ENCODE data around the gene NUDT22.

The NUDT22 gene

DNA sequence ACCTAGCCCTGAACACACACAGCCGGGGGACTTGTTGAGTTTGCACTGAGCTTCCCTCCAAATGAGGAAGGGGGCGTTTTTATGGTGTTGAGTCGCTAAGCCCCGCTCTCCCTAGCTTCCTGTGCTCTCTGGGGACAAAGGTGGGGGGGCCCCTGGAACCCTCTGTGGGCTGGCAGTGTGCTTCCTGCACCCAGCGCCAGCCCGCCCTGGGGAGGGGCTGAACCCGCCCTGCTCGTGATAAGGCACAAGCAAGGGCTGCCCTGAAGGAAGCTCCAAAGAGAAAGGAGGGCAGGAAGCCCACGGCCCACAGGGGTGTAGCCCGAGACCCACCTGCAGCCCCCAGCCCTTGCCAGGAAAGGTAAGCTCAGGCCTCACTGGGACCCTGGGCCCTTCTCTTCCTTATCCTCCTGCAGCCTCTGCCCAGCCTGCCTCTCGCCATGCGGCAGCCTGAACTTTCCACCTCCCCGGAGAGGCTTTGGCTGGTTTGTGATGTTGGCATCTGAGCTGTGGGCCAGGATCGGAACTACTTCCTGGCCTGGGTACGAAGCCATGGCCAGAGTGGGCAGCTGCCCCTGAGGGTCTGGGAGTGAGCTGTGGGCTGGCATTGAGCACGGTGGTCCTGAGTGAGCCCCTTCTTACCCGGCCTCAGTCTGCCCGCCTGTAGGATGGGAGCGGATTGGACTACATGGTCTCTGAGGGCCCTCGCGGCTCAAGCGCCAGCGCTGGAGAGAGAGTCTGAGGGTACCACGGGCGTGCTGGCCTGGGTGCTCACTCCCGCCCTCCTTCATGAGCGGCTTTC, 19.4 kb upstream of the NUDT22 start, which contains the start of gene FERMT3:
Gene FERMT3, plus strand, starts transcription at position 265 of the 799 bp plus-strand sequence. CDS start 644 bp downstream, outside the sequence.
- peak; percentile 89 for FAIRE-seq
- peak; percentile 68 for DNase-seq (ENCODE audit: insufficient read length, low spot score)

DNA sequence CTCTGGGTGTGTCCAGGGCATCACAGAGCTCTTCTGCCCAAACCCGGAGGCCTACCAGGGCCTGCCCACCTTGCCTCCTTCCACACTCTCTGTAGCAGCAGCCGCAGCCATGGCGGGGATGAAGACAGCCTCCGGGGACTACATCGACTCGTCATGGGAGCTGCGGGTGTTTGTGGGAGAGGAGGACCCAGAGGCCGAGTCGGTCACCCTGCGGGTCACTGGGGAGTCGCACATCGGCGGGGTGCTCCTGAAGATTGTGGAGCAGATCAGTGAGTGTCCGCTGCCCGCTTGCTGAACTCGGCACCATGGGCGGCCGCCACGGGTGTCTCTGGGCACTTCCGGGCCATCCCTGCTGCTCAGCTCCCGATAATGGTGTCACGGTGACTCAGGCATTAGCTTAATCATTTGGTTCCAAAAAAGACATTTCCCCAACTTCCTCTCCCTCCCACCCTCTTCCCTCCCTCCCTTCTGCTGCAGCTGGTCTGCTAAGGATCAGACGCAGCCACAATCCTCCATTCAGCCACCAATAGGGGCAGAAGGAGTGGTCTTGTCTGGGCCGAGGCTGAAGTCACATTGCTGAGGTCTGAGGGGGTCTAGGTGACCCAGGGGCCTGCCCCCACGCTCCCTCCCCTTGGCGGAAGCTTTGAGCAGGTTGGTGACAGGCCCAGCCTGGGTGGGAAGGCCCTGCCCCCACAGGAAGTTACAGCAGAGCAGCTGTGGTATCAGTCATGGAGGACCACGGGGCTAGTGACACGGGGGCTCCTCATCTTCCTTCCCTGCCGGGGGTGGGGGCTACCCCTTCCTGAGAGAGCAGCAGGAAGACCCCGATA, 18.6 kb upstream of the NUDT22 start:
- FAIRE-seq (peak; percentile 90), DNase-seq (ENCODE audit: insufficient read length, low spot score) (peak; percentile 97)

DNA sequence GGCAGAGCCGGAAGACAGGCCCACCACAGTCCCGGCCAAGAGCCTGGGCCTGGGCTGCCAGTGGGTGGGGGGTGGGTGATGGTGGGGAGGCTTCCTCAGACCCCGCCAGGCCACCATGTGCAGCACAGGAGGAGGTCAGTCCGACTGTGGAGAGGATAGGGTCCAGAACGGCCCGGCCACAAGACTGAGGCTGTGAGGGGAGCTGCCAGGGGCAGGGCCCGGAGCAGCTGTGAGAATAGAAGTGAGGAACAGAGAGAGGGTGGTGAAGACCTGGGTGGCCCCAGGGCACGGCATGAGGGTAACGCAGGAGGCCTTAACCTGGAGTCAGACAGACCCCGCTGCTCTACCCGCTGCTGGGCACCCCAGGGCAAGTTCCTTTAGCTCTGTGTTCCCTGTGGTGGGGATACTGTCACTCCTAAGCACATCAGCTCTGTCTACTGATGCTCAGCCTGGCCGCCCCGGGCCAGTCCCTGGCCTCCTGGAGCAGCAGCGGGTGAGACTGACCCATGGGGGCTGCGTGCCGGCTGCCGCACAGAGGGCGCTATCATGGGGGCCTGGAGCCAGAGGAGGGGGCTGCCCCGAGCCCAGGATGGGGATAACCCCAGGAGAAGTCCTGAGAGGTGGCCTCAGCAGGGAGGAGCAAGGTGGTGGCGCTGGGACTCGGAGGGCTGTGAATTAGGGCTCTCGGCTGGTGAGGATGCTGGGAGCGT, 17.8 kb upstream of the NUDT22 start:
- FAIRE-seq, result no peak
- no peak for DNase-seq (ENCODE audit: insufficient read length, low spot score)

DNA sequence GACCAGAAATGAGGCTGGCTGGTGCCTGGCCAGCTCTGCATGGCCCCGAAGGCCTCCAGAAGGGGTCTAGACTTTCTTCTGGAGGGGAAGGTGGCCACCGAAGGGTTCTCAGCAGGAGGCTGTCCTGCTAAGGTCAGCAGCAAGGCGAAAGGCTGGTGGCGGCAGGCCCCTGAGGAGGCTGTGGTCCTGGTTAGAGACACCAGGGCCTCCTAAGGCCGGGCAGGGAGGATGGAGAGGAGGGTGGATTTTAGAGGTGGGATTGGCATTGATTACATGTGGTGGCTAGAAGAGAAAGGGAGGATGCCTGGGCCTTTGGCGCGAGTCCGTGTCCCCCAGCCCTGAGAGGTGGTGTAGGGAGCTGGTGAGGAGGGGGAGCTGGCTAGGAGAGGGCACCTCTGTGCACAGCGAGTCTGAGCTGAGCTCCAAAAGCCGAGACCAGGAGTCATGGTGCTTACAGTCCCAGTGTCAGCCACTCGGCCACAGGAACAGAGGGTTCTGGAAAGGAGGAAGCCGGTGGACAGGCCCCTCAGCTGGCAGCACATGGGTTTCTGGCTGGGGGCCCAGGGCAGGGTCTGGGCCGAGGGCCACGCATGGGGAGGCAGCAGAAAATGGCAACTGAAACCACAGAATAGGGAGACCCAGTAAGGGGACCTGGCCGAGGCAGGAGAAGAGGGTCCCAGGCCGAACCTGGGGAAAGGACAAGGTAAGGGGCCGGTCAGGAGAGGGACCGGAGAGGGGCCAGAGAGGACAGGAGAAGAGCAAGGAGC, 17.1 kb upstream of the NUDT22 start:
- DNase-seq (ENCODE audit: insufficient read length, low spot score) (no peak), FAIRE-seq (no peak)

DNA sequence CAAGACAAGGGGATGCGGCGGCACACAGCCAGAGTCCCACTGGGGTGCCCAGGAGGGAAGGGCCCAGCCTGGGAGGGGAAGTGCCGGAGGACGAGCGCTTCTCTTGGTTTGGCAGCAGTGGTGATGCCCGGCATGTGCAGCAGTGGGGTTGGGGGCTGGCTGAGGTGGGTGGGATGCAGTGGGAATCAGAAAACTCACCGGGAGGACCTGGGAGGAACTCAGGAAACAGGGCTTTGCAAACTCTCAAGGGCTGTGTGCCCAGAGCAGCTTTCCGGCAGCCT, 16.6 kb upstream of the NUDT22 start:
- FAIRE-seq, result no peak
- no peak for DNase-seq (ENCODE audit: insufficient read length, low spot score)

DNA sequence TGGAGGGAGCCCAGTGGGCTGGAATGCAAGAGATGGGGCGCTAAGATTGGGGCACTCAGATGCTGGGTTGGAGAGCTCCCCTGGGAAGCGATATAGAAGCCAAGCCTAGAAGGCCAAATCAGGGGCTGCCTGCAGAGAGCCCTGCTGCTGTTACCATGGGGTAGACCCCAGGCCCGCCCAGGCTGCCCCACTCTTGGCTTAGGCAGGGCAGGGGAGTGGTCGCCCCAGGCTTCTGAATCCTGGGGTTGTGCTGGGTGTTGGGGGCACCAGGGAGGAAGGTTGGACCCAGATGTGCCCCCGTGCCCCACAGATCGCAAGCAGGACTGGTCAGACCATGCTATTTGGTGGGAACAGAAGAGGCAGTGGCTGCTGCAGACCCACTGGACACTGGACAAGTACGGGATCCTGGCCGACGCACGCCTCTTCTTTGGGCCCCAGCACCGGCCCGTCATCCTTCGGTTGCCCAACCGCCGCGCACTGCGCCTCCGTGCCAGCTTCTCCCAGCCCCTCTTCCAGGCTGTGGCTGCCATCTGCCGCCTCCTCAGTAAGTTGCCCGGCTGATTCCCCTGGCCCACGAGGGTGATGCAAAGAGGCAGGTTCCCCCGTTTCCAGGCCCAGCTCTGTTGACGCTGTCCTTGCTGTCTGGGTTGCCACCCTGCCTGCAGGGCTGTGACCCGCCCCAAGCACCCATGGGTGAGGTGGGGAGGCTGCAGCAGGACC, 15.6 kb upstream of the NUDT22 start:
- DNase-seq (ENCODE audit: insufficient read length, low spot score), result no peak
- no peak for FAIRE-seq

DNA sequence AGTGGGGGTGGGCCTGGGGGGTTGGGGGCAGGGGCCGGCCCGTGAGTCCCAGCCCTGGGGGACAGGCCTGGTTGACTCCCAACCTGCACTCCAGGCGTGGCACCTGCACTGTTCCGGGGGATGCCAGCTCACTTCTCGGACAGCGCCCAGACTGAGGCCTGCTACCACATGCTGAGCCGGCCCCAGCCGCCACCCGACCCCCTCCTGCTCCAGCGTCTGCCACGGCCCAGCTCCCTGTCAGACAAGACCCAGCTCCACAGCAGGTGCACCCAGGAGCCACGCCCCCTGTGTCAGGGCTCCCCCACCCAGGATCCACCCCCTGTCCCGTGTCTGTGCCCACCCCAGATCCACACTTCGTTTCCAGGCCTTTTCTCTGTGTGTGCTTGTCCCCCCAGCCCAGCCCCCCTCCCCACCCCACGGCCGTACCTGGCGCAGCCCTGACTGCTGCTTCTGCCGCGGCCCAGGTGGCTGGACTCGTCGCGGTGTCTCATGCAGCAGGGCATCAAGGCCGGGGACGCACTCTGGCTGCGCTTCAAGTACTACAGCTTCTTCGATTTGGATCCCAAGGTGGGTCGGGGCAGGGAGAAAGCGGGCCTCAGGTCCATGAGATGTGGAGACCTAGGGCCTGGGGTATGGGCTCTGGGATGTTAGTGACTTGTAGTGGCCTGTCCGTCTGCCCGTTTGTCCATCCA, 14.7 kb upstream of the NUDT22 start:
- DNase-seq (ENCODE audit: insufficient read length, low spot score) (no peak), FAIRE-seq (no peak)

DNA sequence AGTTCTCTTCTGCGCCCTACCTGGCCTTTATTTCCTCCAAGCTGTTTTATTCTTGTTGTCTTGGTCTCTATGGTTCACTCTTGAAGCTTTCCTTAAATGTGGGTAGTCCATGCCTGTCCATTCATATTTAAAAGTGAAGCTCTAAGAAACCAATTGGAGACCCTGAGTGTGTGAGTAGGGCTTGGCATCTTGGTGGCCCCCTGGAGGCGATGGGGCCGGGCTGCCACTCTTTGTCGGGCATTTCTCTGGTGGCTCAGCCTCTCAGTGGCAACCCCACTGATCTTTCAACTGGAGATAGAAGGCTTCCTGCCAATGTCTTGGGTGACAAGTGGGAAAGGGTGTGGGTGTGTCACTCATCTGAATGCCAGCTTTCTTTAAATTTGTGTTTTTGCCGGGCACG, 9.2 kb upstream of the NUDT22 start:
- no peak for DNase-seq (ENCODE audit: insufficient read length, low spot score)
- FAIRE-seq, result no peak

DNA sequence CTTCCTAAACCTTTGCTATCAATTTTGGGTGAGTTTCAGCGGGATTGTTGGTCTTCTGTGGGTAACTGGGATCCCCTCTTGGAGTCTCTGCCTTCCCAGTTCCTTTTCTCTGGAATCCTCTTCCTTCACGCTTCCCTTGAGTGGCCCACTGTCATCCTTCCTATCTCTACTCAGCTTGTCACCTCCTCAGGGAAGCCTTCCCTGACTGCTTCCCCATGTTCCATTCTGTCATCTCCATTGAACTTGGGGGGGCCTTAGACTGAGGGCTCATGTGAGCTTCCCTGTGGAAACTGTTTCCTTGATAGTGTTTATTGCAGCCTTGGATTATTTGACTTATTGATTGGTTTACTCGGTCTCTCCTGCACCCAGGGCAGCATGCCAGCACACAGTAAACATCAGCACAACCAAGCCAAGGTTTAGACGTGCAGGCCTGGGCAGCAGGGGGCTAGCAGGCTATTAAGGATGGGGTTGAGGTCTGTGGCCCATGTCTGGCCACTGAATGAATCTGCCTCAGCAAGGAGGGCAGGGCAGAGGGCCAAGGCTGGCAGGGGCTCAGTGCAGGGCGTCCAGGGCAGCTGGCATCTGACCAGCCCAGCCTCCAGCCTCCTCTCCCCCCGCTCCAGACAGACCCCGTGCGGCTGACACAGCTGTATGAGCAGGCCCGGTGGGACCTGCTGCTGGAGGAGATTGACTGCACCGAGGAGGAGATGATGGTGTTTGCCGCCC, 7.3 kb upstream of the NUDT22 start:
- FAIRE-seq (no peak), DNase-seq (ENCODE audit: insufficient read length, low spot score) (no peak)

DNA sequence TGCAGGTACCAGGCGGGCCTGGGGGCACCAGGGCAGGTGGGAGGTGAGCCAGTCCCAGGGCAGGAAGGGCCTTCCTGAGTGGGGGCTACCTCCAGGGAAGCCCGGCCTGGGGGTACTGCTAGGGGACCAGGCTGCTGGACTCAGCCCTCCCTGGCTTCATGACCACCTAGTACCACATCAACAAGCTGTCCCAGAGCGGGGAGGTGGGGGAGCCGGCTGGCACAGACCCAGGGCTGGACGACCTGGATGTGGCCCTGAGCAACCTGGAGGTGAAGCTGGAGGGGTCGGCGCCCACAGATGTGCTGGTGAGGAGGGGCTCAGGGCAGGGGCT, 6.8 kb upstream of the NUDT22 start:
- DNase-seq (ENCODE audit: insufficient read length, low spot score) (no peak), FAIRE-seq (no peak)

DNA sequence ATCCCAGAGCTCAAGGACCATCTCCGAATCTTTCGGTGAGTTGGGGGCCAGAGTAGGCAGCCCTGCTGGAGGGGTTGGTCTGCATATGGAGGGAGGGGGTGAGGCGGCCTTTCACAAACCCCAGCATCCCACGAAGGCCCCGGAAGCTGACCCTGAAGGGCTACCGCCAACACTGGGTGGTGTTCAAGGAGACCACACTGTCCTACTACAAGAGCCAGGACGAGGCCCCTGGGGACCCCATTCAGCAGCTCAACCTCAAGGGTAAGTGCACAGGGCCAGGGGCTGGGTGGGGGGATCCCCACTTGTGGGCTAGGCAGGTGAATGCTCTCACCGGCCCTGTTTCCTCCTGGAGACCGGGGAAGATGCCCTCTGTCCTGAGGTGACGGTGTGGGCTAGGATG, 6.3 kb upstream of the NUDT22 start:
- DNase-seq (ENCODE audit: insufficient read length, low spot score) (no peak), FAIRE-seq (no peak)

DNA sequence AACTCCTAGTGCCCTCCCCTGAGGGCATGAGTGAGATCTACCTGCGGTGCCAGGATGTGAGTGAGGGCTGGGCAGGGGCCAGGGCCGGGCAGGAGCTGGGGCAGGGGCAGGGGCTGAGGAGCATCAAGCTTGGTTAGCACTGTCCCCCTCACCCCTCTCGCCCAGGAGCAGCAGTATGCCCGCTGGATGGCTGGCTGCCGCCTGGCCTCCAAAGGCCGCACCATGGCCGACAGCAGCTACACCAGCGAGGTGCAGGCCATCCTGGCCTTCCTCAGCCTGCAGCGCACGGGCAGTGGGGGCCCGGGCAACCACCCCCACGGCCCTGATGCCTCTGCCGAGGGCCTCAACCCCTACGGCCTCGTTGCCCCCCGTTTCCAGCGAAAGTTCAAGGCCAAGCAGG, 5.8 kb upstream of the NUDT22 start:
- no peak for FAIRE-seq

DNA sequence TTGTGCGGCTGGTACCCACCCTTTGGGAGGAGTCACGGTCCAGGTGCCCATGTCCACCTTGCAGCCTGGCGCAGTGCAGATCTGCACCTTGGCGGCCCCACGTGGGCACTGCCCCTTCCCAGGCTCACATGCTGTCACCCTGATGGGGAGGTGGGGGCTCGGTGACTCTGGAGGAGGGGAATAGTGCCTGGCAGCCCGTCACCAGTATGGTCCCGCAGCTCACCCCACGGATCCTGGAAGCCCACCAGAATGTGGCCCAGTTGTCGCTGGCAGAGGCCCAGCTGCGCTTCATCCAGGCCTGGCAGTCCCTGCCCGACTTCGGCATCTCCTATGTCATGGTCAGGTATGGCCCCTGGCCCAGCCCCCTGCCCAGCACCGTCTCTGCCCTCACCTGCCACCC, 5.3 kb upstream of the NUDT22 start:
- DNase-seq (ENCODE audit: insufficient read length, low spot score) (no peak), FAIRE-seq (no peak)

More for the DNA sequence above, 5.8 kb upstream of the NUDT22 start:
- DNase-seq (ENCODE audit: insufficient read length, low spot score), result no peak

DNA sequence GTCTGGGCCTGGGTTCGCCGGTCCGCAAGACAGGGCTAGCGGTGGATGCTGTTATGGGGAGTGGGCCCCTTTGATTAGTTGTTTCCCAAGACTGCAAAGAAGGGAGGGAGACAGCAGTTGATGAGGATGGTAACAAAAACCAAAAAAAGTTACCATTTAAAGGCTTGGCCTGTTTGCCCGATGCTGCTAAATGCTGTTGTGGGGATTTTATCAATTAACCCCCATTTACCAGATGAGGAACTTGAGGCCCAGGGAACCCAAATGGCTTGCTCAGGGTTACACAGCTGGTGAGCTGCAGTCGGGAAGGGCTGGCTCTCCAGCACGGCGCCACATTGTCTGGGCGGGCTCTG, 3.4 kb upstream of the NUDT22 start:
- DNase-seq (ENCODE audit: insufficient read length, low spot score) (no peak), FAIRE-seq (no peak)

DNA sequence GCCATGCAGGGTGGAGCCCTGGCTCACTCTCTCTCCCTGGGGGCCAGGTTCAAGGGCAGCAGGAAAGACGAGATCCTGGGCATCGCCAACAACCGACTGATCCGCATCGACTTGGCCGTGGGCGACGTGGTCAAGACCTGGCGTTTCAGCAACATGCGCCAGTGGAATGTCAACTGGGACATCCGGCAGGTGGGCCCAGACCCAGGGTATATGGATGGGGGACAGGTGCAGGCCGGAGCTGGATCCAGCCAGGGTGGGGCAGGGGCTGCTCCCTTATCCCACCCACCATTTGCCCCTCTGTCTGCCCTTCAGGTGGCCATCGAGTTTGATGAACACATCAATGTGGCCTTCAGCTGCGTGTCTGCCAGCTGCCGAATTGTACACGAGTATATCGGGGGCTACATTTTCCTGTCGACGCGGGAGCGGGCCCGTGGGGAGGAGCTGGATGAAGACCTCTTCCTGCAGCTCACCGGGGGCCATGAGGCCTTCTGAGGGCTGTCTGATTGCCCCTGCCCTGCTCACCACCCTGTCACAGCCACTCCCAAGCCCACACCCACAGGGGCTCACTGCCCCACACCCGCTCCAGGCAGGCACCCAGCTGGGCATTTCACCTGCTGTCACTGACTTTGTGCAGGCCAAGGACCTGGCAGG, 2.9 kb upstream of the NUDT22 start:
- FAIRE-seq, result no peak
- DNase-seq (ENCODE audit: insufficient read length, low spot score), result no peak

DNA sequence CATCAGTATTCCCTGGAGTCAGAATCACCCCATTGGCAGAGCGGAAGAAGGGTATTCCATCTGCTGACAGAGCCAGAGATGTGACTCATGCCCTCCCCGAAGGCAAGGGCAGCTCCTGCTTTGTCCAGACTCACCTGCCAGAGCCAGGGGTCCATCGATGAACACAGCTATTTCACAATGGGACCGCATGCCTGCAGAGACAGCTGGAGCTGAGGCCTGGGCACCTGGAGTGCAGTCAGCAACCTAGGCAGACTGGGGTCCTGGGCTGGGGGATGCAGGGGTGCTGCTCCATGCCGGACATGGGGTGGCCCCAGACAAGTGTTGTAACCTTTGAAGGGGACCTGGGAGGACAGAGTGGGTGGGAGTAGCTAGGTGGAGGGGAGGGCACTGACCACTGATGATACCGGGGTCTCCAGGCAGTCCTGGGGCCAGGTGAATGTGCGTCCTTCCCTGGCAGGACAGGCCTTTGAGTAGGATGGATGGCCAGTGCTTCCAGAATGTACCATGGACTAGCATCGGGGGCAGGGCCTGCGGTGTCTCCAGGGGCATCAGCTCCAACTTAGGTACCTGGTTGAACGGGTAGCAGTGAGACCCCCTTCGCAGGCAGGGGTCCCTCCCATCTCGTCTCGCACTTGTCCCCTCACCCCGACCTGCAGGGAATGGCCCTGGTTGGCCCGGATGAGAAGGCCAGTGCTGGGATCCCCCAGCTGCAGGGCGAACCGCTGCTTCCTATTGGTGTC, 1.8 kb upstream of the NUDT22 start:
- FAIRE-seq (no peak), DNase-seq (ENCODE audit: insufficient read length, low spot score) (no peak)

DNA sequence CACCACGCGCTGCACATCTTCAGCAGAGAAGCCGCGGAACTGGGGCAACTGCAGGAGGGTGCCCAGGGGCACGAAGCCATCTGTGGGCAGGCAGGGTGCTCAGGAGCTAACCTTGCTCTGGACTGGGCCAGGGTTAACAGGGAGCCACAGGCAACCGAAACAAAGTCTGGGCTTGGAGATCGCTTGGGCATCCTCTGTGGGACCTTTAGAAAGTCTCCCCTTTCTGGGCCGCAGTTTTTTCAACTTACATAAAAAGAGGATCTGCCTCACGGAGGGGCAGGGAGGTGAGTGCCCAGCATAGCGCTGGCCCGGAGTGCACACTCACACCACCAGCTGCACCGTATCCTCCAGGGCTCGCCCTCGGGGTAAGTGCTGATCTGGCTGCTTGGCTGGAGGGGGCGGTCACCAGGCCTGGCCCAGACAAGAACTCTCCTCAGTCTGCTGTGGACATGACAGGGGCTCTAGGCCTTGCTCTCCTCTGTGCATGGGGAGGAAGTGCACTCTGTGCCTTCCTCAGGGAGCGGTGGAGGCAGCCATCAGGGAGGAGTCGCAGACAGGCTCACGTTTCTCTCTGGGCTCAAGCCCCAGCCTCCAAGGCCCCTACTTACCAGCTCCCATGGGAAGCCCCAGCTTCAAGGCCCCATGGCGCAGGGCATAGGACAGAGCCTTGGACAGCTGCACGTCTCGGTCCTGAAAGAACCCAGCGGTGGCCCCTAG, 1.0 kb upstream of the NUDT22 start:
- DNase-seq (ENCODE audit: insufficient read length, low spot score) (no peak), FAIRE-seq (no peak)

Measured in GM19239 (cell line).